GM18498 (cell line): ENCODE results near the gene KIF3A.

Experiments used
- ATAC-seq: cut with Tn5 transposase; IDR thresholded peaks from one replicate; pipeline ENCODE4 v1.9.1; 2021; ENCODE audit warnings: mild to moderate bottlenecking, moderate library complexity; ENCODE audit not compliant: unreplicated experiment

KIF3A gene

DNA sequence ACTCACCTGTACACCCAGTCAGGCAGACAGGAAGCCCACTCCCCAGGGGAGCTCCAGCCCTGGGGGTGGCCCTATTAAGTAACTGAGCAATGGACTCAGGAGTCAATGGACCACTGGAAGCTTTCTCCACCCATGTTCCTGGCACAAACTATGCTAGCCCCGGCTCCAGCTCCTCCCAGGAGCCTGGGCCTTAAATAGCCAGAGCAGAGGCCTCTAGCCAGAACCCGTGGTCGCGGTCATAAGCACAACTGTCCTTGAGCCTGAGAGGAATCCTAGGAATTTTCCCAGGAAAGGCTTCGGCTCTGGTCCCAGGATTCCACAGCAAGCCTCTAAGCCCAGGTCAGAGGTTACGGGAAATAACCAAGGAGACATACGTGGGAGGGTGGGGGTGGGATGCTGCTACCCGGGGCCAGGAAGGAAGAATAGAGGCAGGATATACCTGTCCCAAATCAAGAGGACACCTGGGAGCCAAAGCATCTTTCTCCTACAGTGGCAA is 34.2 kb upstream of the KIF3A start:
- no peak for ATAC-seq

DNA sequence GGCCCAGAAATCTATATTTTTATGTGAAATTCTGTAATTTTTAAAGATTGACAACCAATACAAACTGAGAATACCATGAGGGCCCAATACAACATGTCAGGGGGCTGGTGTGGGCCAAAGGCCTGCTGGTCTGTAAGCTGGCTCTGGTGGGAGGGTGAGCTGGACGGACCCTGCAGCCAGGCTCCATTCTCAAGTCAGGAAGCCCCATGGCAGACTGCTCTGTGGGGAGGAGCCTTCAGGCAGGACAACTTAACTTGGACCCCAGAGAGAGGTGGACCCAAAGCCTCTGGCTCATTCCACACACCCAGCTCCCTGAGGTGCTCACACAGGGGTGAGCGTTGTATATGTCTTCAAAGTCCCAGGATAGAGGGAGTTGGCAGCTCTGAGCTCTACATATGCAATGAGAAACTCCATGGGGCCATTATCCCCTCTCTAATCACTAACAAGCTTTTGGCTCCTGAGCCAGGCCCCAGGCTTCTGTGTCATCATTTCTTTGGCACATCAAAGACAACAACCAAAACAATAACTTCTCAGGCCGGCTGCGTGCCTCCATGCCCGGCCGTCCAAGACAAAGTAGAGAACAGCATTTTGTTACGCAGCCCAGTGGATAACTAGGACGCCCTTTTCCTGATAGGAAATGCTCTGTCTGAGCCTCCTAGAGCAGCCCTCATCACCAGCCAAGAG is 33.3 kb upstream of the KIF3A start:
- no peak for ATAC-seq

DNA sequence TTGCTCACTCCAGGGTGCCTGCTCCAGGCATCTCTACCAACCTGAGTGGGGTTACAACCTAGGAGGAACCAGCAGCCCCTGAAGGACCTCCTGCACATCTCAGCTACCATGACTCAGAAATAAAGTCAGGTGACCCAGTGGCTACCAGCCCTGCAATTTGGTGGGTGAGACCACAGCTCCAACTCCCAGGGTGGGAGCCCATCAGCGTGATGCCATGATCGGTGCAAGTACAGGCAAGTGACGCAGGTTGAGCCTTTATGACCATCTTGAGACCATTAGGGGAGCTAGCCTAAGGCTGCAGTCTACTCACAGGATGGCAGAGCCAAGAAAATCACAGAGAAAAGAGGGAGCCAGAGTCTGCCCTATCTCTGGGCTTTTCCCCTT is 31.1 kb upstream of the KIF3A start:
- no peak for ATAC-seq

DNA sequence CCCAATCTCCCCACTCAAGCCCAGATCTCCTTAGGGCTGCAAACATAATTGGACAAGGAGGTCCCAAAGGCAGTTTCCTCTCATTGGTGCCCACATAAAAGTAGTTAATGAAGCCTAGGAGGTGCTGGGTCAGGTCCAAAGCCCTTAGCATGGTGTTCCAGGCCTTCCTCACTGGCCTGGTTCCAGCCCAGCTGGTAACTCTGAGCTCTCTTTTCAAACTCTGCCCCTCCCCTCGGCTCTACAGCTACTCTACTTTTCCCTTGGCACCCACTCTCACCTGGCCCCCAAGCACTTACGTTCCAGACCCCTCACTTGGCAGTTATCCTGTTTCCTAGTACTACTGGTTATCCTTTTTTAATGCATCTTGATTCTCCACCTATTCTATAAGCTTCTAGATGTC is 29.8 kb upstream of the KIF3A start:
- no peak for ATAC-seq

DNA sequence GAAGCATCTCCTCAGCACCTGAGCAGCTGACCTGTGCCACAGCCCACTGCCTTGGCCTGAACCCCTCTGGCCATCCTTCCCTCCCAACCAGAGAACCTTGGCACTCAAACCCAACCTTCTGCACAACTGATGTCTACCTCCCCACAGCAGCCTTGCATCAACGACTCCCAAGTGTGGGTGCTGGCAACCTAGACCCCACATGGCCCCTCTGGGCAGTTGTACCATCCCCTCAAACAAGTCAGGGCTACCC is 29.4 kb upstream of the KIF3A start:
- ATAC-seq: no peak

DNA sequence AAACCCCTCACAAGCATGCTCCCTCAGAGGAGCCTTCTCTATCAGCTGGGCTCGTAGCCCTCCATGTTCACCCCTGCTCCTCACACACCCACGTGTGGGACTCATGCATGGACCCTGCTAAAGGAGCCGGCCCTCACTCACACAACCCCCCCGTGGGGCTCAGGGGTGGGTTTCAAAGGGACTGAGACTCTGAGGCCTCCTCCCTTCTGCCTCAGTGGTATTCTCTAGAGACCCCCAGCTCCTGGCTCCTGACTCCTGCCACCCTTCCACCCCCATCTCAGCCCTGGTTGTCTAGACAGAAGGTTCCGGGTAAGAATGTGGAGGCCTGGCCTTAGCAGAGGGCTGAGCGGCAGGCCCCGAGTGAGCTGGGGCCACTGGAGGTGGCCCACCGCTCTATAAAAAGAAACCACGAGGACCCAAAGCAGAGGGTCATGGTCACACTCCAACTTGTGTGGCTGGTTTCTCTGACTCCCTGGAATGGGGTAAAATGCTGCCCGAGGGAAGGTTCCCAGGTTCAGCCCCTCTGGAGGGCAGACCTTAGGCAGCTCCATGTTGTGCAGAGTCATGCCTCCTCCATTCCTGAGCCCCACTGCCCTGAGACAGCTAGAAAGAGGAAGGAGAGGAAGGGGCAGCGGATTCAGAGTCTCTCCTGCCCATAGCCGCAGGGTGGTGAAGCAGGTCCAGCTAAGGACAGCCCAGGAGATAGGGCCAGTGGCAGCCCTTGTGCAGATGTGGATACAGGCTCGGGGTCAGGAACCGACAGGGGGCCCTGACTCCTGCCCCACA is 28.9 kb upstream of the KIF3A start:
- ATAC-seq: no peak

DNA sequence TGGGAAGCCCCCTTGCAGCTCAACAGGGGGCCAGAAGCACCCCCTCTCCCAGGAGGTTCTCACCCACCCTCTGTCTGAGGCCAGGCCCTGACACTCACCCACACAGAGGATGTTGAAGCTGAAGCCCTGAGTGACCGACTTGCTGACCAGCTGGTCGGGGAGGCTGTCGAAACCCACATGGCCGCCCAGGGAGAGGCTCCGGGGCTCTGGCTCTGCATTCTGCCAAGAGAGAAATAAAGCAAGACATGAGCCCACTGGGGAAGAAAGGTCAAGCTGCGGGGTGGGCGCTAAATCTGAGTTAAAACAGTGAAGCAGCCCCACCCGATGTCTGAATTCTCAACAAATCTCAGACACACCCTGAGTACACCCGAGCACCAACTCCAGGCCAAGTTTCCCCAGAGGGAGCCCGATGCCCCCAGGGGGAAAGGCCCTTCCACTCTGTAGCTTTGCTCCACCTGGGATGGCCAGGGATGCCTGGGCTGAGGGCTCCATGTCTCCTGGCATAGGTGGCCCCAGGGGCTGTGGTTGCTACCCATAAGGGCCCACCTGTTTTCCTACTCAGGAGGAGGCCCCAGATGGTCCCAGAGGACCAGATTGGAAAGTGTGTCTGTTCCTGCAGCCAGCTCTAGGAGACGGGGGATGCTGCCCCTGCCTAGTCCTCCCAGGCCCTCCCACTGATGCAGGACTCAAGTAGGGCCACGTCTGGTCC is 28.1 kb upstream of the KIF3A start:
- ATAC-seq: no peak

DNA sequence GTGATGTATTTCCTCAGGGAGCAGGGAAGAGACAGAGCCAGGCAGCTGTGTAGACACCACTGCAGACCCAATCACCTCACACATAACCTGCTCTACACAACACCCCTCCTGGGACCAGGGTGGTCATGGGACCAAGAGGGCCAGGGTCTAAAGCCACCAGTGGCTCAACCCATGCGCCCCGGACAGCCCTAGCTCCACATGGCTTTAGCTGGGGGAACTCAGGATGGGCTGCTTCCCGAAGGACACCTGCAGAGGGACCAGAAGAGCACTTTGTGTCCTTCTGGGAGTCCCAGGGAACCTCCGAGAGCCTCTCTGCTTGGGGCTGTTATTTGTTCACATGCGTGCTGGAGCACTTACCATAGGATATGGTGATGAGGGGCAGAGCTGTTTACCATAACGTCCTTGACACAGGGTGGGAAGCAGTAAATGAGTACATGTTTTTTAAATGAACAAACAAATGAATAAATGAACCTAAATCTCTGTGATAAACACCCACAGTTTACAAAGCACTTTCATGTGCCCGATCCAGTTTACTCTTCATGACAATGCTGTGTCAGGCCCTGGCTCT is 27.4 kb upstream of the KIF3A start:
- ATAC-seq: no peak

DNA sequence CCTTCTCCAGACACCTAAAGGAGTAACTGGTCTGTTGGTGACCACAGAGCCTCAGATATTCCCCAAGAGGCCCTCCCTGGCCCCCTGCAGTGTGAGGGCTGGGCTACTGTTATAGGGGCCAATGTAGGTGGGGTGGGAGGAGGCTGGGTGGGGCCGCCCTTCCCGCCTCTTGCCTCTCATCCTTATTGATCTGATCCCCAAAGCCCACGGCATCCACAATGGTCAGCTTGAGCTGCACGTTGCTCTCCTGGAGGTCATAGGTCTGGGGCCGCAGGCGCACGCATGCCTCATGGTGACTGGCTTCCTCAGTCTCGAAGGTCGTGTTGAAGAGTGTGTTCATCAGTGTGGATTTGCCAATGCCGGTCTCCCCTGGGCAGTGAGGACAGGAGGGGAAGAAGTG is 26.7 kb upstream of the KIF3A start:
- no peak for ATAC-seq

DNA sequence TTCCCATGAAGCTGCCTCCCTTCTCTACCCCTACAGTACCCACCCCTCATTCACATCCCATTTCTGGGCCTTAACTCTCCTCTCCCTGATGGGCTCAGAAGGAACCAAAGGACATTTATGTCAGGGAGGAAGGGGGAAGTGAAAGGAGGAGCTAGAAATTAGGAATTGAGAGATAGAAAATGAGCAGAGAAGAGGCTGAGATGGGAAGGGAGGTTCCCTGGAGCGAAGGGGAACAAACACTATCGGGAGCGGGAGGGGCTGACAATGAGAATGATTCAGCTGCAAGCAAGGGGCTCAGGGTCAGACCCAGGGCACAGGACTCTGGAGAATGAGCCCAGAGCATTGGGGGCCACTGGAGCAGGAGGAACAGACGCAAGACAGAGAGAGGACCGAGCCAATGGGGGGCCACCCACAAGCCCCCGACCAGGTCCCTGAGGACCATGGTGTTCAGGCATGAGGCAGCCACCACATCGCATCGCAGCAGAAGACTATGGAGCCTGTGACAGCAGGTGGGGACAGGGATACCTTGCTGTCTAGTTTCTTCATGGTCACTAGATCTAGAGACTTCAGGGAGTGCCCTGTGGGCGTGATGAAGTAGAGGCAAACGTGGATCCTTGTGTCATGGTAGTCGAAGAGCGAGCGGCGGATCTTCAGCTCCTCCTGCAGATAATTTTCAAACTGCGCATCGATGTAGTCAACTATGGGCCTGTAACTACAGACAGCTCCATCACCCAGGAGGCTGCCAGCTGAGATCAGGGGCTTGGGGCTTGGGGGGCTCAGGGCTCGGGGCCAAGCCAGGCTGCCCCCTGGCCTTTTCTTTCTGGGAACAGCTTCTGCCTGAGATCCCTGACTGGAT is 26.1 kb upstream of the KIF3A start:
- no peak for ATAC-seq

DNA sequence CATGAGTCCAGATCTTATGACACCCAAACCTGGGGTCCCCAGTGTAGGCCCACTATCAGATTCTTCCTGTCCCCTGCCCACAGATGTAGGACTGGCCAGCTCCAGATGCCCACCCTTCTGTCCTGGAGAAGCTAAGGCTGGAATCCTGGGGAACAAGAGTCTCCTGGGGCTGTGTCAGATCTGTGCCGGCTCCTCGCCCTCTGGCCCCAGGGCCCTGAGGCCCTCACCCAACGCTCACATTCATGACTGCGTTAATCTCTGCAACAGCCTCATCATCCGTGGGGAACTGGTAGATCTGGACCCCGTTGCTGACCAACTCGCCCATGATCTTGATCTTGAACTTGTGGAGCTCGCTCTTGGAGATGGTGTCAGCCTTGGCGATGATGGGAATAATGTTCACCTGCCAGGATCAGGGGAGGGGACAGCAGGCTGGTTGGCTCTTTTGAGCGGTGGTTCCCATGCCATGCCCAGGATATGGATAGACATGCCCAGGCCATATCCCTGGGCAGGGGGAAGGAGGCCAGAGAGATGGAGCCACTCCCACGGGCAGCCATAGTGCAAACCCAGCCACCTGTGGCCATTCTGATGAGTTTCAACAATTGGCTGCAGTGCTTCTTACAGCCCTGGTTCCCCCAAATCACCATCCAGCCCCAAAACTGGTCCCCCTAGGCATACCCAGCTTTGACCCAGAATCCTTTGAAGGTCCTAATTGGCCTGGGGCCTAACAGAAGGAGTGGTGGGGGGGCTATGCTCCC is 25.1 kb upstream of the KIF3A start:
- no peak for ATAC-seq

DNA sequence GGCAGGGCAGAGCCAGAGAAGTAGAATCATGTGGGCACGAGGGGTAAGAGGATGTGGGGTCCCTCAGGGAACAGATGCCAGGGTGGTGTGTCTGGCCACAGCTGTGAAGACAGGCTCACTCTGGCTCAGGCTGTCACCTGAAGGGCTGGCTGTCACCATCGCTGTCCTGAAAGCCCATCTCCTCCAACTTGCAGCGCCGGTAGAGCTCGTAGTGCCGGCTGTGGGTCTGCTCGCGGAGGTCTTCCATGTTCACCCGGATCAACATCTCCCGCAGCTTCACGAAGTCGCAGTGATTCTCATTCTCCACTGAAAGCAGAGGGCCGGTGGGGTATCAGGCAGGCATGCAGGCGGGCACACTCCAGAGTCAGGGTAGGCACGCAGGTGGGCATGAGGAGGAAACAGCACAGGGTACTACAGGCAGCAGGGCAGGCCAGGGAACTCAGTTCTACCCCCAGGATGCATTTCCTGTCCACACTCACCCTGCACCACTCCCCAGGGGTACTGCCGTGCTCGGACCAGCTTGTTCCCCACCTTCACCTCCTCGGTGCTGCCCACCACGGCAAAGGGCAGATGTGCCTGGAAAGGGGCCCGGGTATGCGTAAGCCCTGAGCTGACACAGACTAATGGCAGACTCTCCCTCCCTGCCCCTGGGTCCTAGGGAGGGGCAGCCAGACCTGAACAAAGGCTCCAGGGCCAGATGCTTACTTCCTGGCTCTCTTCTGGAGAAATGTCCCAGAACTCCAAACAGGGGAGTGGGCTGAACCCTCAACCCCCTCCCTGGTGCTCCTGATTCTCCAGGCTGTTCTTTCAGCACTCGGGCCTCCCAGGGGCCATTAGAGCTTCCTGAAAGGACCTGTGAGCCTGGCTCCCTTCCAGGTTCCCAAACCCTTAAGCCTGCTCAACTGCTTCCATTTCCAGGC is 24.2 kb upstream of the KIF3A start:
- no peak for ATAC-seq

DNA sequence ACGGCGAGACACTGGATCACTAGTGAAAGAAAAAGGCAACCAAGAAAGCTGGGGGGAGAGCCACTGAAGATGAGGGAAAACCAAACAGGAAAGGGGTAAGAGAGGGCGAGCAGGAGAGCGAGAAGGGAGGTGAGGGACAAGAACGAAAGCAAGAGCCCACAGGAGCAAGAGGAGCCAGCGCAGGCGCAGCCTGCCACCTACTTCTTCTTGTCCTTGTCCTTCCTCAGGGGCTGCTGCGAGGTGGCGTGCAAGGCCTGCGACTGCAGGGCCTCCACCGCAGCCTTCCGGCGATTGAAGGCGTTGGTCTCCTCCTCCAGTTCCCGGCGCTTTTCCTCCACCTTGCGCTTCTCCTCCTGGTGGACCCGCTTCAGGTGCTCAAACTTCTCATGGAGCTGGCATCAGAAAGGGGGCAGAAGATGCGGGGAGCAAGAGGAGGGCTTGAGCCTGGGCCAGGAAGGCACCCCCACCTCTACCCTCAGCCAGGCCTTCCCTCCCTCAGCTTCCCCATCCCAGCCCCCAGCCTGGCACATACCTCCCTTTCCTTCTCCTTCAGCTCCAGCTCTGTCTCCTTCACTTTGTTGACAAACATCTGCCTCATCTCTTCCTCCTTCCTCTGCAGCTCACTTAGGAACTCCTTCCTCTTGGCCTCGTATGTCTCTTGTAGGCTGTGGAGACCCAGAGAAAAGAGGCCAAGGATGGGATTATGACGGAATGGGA is 23.4 kb upstream of the KIF3A start:
- no peak for ATAC-seq

DNA sequence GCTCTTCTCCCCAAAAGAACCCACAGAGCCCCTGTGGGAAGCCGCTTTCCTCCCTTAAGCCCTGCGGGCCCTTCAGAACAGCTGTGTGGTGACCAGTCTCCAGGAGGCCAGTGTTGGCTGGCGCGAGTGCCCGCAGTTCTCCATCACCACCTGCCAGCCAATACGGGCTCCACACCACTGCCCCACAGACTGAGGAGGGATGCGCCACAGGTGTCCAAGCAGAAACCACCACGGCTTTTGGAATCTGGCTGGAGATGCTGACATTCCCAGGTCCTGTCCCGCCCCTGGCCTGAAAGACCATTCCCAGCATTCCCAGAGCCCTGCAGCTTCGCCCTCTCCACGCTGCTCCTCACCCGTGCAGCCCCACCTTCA is 22.7 kb upstream of the KIF3A start:
- ATAC-seq: no peak

DNA sequence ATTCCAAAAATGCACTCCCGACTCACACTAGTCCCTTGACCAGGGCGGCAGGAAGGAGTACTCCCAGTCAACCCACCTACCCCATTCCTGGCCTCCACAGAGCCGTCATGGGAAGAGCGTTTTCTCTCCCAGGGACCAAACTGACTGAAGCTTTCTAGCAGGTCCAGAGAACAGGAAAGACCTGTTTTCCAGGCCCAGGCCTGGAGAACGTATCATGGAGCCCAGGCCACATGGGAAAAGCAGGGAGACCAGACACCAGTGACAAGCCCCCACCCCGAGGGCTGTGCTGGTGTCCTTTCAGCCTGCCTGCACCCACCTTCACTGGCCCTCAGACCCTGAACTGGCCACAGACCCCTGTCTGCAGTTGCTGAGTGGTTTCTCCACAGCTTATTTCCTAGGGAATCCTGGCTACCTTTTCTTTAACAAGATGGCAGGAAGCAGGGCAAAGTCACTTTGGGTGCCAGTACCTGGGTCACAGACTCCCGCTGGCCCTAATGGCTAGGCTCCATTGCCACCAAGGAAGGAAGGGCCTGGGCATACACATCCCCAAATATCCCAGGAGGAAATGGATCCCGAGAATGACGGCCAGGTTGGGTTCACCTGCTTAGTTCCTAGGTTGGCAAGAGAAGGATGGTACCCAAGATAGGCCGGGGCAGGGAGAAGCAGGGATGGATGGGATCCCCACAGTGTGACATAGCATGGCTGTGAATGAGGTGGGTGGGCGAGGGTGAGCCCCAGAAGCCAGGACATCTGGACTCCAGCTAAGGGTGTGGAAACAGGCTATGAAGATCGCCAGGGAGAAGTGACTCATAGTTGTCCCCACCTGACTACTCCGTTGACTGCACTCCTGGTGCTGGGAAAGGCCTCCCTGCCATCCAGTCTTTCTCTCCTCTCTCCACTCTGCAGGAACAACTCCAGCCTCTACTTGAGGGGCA is 22.0 kb upstream of the KIF3A start:
- no peak for ATAC-seq

DNA sequence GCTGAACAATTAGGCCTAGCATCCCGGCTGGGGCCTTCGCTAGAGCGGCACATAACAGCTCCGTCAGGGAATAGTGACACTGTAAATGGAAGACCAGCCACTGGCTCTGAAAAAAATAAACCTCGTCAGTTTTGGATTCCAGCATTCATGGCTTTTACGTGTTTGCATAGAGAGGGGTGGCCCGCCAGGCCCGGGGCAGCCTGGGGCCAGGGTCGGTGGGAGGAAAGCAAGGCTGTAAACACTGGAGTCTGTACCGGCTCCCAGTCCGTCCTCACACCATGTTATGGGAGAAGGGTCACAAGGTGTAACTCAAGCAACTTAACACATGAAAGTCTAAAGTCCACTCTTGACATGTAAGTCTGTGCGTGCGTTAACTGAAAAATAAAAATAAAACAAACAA is 21.1 kb upstream of the KIF3A start:
- no peak for ATAC-seq

DNA sequence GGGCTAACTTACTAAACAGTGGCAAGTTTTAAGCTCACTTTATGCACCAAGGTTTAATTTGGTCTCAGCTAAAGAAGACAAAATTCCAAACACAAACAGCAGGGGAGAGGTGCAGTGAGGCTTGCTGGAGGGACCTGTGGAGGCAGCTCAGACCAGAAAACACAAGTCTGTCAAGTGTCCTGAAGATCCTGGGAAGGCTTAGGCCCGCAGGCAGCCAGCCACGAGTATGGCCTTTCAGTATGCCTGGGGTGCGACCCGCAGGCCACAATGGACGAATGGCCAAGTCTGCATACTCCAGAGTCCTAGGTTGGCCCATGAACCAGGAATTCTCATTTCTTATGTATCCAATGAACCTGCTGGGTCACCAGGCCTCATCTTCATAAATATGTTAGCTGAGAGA is 19.2 kb upstream of the KIF3A start:
- ATAC-seq: no peak

DNA sequence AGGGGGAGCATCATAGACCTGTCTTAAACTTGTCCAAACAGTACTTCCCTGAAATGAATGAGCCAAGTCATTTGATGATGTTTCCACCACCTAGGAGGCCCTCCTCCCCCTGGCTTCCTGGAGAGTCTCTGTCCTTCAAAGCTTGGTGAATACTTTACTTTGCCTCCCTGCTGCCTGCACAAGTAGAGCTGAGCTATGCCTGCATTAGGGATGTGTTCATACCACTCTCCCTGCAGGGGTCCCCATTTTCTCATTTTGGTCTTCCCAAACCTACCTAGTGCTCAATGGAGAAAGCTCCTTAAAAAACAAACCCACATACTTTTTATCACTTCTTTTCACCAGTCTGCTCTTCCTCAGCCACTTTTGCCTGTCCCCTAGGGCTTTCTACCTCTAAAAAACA is 17.6 kb upstream of the KIF3A start:
- ATAC-seq: no peak
